HCT116 (cell line): ENCODE data around the gene DVL1.

Source experiments
- EGR1 ChIP-seq: IDR thresholded peaks from 2 replicates; pipeline ENCODE4 v1.6.1; 2012; ENCODE audit warnings: low read depth
- EZH2 ChIP-seq: fragments of 200-600 bp; sonication (generic); IDR thresholded peaks from 2 replicates; pipeline ENCODE4 v1.6.1; 2017; ENCODE audit warnings: antibody characterized with exemption, mixed run types
- POLR2A ChIP-seq: IDR thresholded peaks from 2 replicates; pipeline ENCODE4 v1.7.0; 2011; ENCODE audit warnings: borderline replicate concordance; ENCODE audit not compliant: insufficient read depth, insufficient read length; ENCODE audit errors: extremely low read depth
- POLR2AphosphoS5 ChIP-seq: IDR thresholded peaks from 2 replicates; pipeline ENCODE4 v1.6.1; 2011; ENCODE audit warnings: mild to moderate bottlenecking, low read depth, low read length, moderate library complexity
- RAD21 ChIP-seq: IDR thresholded peaks from 2 replicates; pipeline ENCODE4 v1.6.1; 2012; ENCODE audit warnings: low read depth, mild to moderate bottlenecking
- YY1 ChIP-seq: IDR thresholded peaks from 2 replicates; pipeline ENCODE4 v1.6.1; 2011; ENCODE audit warnings: low read length, low read depth, moderate library complexity, mild to moderate bottlenecking; ENCODE audit not compliant: insufficient replicate concordance; ENCODE audit errors: extremely low read depth
- TF ChIP-seq, protein P1 (sequence below), 3 experiments: fragments of 200-600 bp in 1 of 3; sonication (generic) in 1 of 3; IDR thresholded peaks in 2 of 3; conservative IDR thresholded peaks in 1 of 3; 2 replicates each; pipeline ENCODE4 v1.5.1; 2012 to 2017; ENCODE audit warnings: low read depth in 2 of 3, low read length in 2 of 3, antibody characterized with exemption in 1 of 3, borderline replicate concordance in 1 of 3, control low read depth in 1 of 3, mild to moderate bottlenecking in 1 of 3, mixed read lengths in 1 of 3, mixed run types in 1 of 3, moderate library complexity in 1 of 3; ENCODE audit not compliant: insufficient read depth in 1 of 3
- TF ChIP-seq, protein P2 (sequence below): IDR thresholded peaks from 2 replicates; pipeline ENCODE4 v1.6.1; 2012
- TF ChIP-seq, protein P3 (sequence below): IDR thresholded peaks from 2 replicates; pipeline ENCODE4 v1.6.1; 2012; ENCODE audit warnings: low read depth

DNA sequence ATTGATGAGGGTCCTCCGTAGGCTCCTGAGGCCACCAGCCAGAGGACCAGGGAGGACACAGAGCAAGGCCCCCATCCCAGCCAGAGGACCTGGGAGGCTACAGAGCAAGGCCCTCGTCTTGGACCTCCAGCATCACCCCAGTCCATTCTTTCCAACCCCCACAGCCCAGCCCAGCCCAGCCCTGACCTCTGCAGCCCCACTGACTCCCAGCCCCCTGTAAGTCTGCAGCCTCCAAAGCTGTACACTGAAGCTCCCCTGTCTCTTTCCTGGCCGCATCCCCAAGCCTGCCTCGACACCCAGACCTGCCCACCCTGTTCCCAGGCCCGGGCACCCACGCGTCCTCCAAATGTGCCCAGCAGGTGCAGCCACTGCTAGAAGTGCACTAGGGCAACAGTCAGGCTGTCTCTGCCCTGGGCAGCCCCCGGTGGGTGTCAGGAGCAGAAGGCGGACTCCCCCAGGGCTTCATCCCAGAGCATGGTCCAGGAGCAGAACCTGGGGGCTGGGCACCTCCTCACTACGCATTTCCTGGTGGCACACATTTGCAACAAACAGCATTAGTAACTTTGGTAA lies 2.1 kb downstream of the DVL1 start:
- TF ChIP-seq, protein P1, sequence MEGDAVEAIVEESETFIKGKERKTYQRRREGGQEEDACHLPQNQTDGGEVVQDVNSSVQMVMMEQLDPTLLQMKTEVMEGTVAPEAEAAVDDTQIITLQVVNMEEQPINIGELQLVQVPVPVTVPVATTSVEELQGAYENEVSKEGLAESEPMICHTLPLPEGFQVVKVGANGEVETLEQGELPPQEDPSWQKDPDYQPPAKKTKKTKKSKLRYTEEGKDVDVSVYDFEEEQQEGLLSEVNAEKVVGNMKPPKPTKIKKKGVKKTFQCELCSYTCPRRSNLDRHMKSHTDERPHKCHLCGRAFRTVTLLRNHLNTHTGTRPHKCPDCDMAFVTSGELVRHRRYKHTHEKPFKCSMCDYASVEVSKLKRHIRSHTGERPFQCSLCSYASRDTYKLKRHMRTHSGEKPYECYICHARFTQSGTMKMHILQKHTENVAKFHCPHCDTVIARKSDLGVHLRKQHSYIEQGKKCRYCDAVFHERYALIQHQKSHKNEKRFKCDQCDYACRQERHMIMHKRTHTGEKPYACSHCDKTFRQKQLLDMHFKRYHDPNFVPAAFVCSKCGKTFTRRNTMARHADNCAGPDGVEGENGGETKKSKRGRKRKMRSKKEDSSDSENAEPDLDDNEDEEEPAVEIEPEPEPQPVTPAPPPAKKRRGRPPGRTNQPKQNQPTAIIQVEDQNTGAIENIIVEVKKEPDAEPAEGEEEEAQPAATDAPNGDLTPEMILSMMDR (IDR thresholded peaks at IDR 0.05 in 2 of 3, conservative IDR thresholded peaks at IDR 0.05 in 1 of 3; ENCODE audit: borderline replicate concordance in 1 of 3, insufficient read depth in 1 of 3, low read depth in 2 of 3, low read length in 2 of 3), result no peak
- TF ChIP-seq POLR2AphosphoS5, result no peak
- TF ChIP-seq POLR2A, result no peak
- TF ChIP-seq, protein P2, sequence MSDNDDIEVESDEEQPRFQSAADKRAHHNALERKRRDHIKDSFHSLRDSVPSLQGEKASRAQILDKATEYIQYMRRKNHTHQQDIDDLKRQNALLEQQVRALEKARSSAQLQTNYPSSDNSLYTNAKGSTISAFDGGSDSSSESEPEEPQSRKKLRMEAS, result no peak
- no peak for TF ChIP-seq EGR1
- no peak for TF ChIP-seq EZH2
- TF ChIP-seq, protein P3, sequence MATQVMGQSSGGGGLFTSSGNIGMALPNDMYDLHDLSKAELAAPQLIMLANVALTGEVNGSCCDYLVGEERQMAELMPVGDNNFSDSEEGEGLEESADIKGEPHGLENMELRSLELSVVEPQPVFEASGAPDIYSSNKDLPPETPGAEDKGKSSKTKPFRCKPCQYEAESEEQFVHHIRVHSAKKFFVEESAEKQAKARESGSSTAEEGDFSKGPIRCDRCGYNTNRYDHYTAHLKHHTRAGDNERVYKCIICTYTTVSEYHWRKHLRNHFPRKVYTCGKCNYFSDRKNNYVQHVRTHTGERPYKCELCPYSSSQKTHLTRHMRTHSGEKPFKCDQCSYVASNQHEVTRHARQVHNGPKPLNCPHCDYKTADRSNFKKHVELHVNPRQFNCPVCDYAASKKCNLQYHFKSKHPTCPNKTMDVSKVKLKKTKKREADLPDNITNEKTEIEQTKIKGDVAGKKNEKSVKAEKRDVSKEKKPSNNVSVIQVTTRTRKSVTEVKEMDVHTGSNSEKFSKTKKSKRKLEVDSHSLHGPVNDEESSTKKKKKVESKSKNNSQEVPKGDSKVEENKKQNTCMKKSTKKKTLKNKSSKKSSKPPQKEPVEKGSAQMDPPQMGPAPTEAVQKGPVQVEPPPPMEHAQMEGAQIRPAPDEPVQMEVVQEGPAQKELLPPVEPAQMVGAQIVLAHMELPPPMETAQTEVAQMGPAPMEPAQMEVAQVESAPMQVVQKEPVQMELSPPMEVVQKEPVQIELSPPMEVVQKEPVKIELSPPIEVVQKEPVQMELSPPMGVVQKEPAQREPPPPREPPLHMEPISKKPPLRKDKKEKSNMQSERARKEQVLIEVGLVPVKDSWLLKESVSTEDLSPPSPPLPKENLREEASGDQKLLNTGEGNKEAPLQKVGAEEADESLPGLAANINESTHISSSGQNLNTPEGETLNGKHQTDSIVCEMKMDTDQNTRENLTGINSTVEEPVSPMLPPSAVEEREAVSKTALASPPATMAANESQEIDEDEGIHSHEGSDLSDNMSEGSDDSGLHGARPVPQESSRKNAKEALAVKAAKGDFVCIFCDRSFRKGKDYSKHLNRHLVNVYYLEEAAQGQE, result no peak
- TF ChIP-seq RAD21, result no peak
- no peak for TF ChIP-seq YY1
